Common myeloid progenitor, CD34-positive (primary cell): ENCODE measurements around the gene ADAMTS12.

Experiments used
- CTCF ChIA-PET: fragments of 350-600 bp; sonication (Branson Sonifier 250); formaldehyde crosslinking; loops from one replicate; lab custom pipeline; 2021; ENCODE audit warnings: antibody characterized with exemption; lab: Charles Lee
- POLR2A ChIA-PET: fragments of 350-600 bp; sonication (Branson Sonifier 250); formaldehyde crosslinking; loops from one replicate; lab custom pipeline; 2021; ENCODE audit warnings: antibody characterized with exemption; lab: Charles Lee
- DNase-seq, 3 donors: peaks; one replicate each; pipeline versions ENCODE4 v3.0.0 to v3.0.0-alpha.2; 2013
- H3K27ac ChIP-seq, 2 experiments: 1 replicate in 1 of 2; 2 replicates in 1 of 2; pipeline ENCODE4 v1.7.0; 2013; ENCODE audit warnings: inconsistent platforms in 2 of 2, low read length in 2 of 2, mild to moderate bottlenecking in 2 of 2, low read depth in 1 of 2, moderate library complexity in 1 of 2; ENCODE audit not compliant: severe bottlenecking in 2 of 2, insufficient read depth in 1 of 2, poor library complexity in 1 of 2
- H3K27me3 ChIP-seq, 5 experiments: replicated peaks in 2 of 5; 1 replicate in 3 of 5; 2 replicates in 2 of 5; pipeline versions ENCODE4 v1.6.1 to v1.7.0; 2013; ENCODE audit warnings: low read length in 4 of 5, mild to moderate bottlenecking in 2 of 5, moderate library complexity in 2 of 5, inconsistent platforms in 1 of 5; ENCODE audit not compliant: insufficient read depth in 5 of 5, control insufficient read depth in 4 of 5
- H3K36me3 ChIP-seq, 4 experiments: 1 replicate in 2 of 4; 2 replicates in 2 of 4; pipeline versions ENCODE4 v1.6.1 to v1.7.0; 2013; ENCODE audit warnings: low read length in 3 of 4, control low read depth in 1 of 4, mild to moderate bottlenecking in 1 of 4; ENCODE audit not compliant: control insufficient read depth in 4 of 4, insufficient read depth in 4 of 4
- H3K4me1 ChIP-seq, 4 experiments: 1 replicate in 3 of 4; 2 replicates in 1 of 4; pipeline versions ENCODE4 v1.6.1 to v1.7.1; 2013; ENCODE audit warnings: low read length in 3 of 4, mild to moderate bottlenecking in 3 of 4, control low read depth in 1 of 4, inconsistent platforms in 1 of 4, moderate library complexity in 1 of 4; ENCODE audit not compliant: control insufficient read depth in 4 of 4, insufficient read depth in 4 of 4; ENCODE audit errors: control extremely low read depth in 1 of 4
- H3K4me3 ChIP-seq, 7 experiments: 1 replicate in 4 of 7; 2 replicates in 3 of 7; pipeline versions ENCODE4 v1.5.1 to v1.7.0; 2013; ENCODE audit warnings: mild to moderate bottlenecking in 7 of 7, low read length in 6 of 7, moderate library complexity in 6 of 7, inconsistent platforms in 2 of 7, low read depth in 2 of 7, control low read depth in 1 of 7; ENCODE audit not compliant: insufficient read depth in 4 of 7, control insufficient read depth in 1 of 7; ENCODE audit errors: extremely low read depth in 1 of 7
- H3K9me3 ChIP-seq, 5 experiments: 1 replicate in 4 of 5; 2 replicates in 1 of 5; pipeline versions ENCODE4 v1.6.1 to v1.7.1; 2013; ENCODE audit warnings: low read length in 4 of 5, mild to moderate bottlenecking in 2 of 5, inconsistent platforms in 1 of 5, low read depth in 1 of 5, moderate library complexity in 1 of 5; ENCODE audit not compliant: control insufficient read depth in 4 of 5, insufficient read depth in 2 of 5; ENCODE audit errors: control extremely low read depth in 1 of 5
- WGBS: methylation state at CpG from one replicate; pipeline ENCODE4 v1.1.5; 2013; ENCODE audit not compliant: insufficient coverage; 5-methylcytosine and 5-hydroxymethylcytosine counted together

ADAMTS12 gene

GRCh38 chr5:33795496-33795895 lies 96.3 kb downstream of the ADAMTS12 start:
- Histone ChIP-seq H3K27ac (no peak overlapping the region), H3K4me3 (no peak overlapping the region), H3K36me3 (no peaks in the 10 kb centered on the region), H3K4me1 (no peaks in the 10 kb centered on the region), H3K9me3 (no peaks in the 10 kb centered on the region), H3K27me3 (peaks cover 0 to 2% (median 0%) of the 10 kb centered on the region in 5 experiments)
- ChIA-PET CTCF (no interaction called here), POLR2A (no interaction called here)
- DNase-seq, result no peak
- WGBS, result 100% methylated on average over 4 of the region's 7 CpGs

- ChIA-PET CTCF (no interaction called here), POLR2A (no interaction called here)
- Histone ChIP-seq H3K4me1 (no peaks in the 10 kb centered on the region), H3K36me3 (no peaks in the 10 kb centered on the region), H3K27ac (no peak overlapping the region), H3K4me3 (no peak overlapping the region), H3K27me3 (peaks cover 0 to 2% (median 0%) of the 10 kb centered on the region in 5 experiments), H3K9me3 (no peaks in the 10 kb centered on the region)
- WGBS, result 93% methylated on average over 5 of the region's 8 CpGs
- DNase-seq, result no peak
Observed at GRCh38 chr5:33794550-33795181, 97.1 kb downstream of the ADAMTS12 start.

- Histone ChIP-seq H3K27me3 (peaks cover 0 to 2% (median 0%) of the 10 kb centered on the region in 5 experiments), H3K4me1 (no peaks in the 10 kb centered on the region), H3K36me3 (no peaks in the 10 kb centered on the region), H3K4me3 (no peak overlapping the region), H3K9me3 (no peaks in the 10 kb centered on the region), H3K27ac (no peak overlapping the region)
- DNase-seq, result no peak
- ChIA-PET CTCF (no interaction called here), POLR2A (no interaction called here)
- WGBS, result 93% methylated on average over 18 of the region's 19 CpGs
Observed at GRCh38 chr5:33793836-33794549, 97.8 kb downstream of the ADAMTS12 start.

- no CpG with 5 or more reads among the region's 1 CpG for WGBS
- no peaks in the 10 kb centered on the region for H3K36me3 ChIP-seq
- CTCF ChIA-PET, result no interaction called here
- H3K4me3 ChIP-seq, result no peak overlapping the region
- POLR2A ChIA-PET, result no interaction called here
- no peaks in the 10 kb centered on the region for H3K4me1 ChIP-seq
- H3K27ac ChIP-seq, result no peak overlapping the region
- peaks cover 0 to 2% (median 0%) of the 10 kb centered on the region in 5 experiments for H3K27me3 ChIP-seq
- H3K9me3 ChIP-seq, result no peaks in the 10 kb centered on the region
- DNase-seq, result no peak
Observed at GRCh38 chr5:33793276-33793675, 98.5 kb downstream of the ADAMTS12 start.

- Histone ChIP-seq H3K27ac (no peak overlapping the region), H3K9me3 (no peaks in the 10 kb centered on the region), H3K4me3 (no peak overlapping the region), H3K4me1 (no peaks in the 10 kb centered on the region), H3K36me3 (no peaks in the 10 kb centered on the region), H3K27me3 (peaks cover 0 to 2% (median 0%) of the 10 kb centered on the region in 5 experiments)
- DNase-seq, result no peak
- WGBS, result 100% methylated on average over 1 of the region's 1 CpG
- CTCF ChIA-PET, result no interaction called here
- POLR2A ChIA-PET, result no interaction called here
Observed at GRCh38 chr5:33792559-33792958, 99.2 kb downstream of the ADAMTS12 start.

GRCh38 chr5:33789567-33789957 lies 102.2 kb downstream of the ADAMTS12 start:
- 90% methylated on average over 5 of the region's 5 CpGs for WGBS
- ChIA-PET POLR2A (no interaction called here), CTCF (no interaction called here)
- no peaks in the 10 kb centered on the region for H3K36me3 ChIP-seq
- H3K4me1 ChIP-seq, result no peaks in the 10 kb centered on the region
- no peaks in the 10 kb centered on the region for H3K9me3 ChIP-seq
- DNase-seq, result no peak
- H3K4me3 ChIP-seq, result no peak overlapping the region
- H3K27ac ChIP-seq, result no peak overlapping the region
- no peaks in the 10 kb centered on the region for H3K27me3 ChIP-seq

- Histone ChIP-seq H3K27me3 (no peaks in the 10 kb centered on the region), H3K4me1 (no peaks in the 10 kb centered on the region), H3K9me3 (no peaks in the 10 kb centered on the region), H3K27ac (no peak overlapping the region), H3K36me3 (no peaks in the 10 kb centered on the region), H3K4me3 (no peak overlapping the region)
- WGBS, result 94% methylated on average over 3 of the region's 4 CpGs
- DNase-seq, result no peak
- ChIA-PET CTCF (no interaction called here), POLR2A (no interaction called here)
Observed at GRCh38 chr5:33788922-33789566, 102.7 kb downstream of the ADAMTS12 start.
